HepG2 (cell line): ENCODE data around the gene DPM2. TPM values are rescaled to one million over a fixed set of nuclear protein-coding genes. Genes with fewer than 3 reads are reported as not detected.

Experiments used
- ARNTL ChIP-seq: sonication (generic); formaldehyde crosslinking; IDR thresholded peaks from 2 replicates; pipeline ENCODE4 v1.4.0; 2020; ENCODE audit warnings: mild to moderate bottlenecking, missing genetic modification reagents
- GTF2F1 ChIP-seq: fragments of 150-350 bp; IDR thresholded peaks from 2 replicates; pipeline ENCODE4 v1.6.1; 2014; ENCODE audit warnings: low read length
- JUN ChIP-seq: sonication (generic); formaldehyde crosslinking; IDR thresholded peaks from 2 replicates; pipeline ENCODE4 v1.4.0; 2020; ENCODE audit warnings: mild to moderate bottlenecking, missing genetic modification reagents
- KDM2A ChIP-seq: sonication (generic); formaldehyde crosslinking; IDR thresholded peaks from 2 replicates; pipeline ENCODE4 v1.4.0; 2020; ENCODE audit warnings: low read depth, missing genetic modification reagents, borderline replicate concordance
- KLF6 ChIP-seq: IDR thresholded peaks from 2 replicates; pipeline ENCODE4 v1.8.0; 2016; ENCODE audit warnings: missing biosample characterization, missing genetic modification reagents
- PCBP1 ChIP-seq: fragments of 200-400 bp; formaldehyde crosslinking; IDR thresholded peaks from 2 replicates; pipeline ENCODE4 v1.6.1; 2017; ENCODE audit warnings: mild to moderate bottlenecking, low read depth, low read length, borderline replicate concordance
- POLR2G ChIP-seq: fragments of 200-400 bp; formaldehyde crosslinking; IDR thresholded peaks from 2 replicates; pipeline ENCODE4 v1.6.1; 2018; ENCODE audit warnings: mild to moderate bottlenecking, low read depth, low read length, moderate library complexity
- TBL1XR1 ChIP-seq: fragments of 150-350 bp; IDR thresholded peaks from 2 replicates; pipeline ENCODE4 v1.6.1; 2014; ENCODE audit warnings: borderline replicate concordance, low read length; ENCODE audit not compliant: partially characterized antibody
- TBX3 ChIP-seq: fragments of 450-650 bp; IDR thresholded peaks from 2 replicates; pipeline ENCODE4 v1.6.1; 2017; ENCODE audit warnings: antibody characterized with exemption, mild to moderate bottlenecking, inconsistent platforms, borderline replicate concordance
- ZFP36L2 ChIP-seq: sonication (generic); formaldehyde crosslinking; IDR thresholded peaks from 2 replicates; pipeline ENCODE4 v1.4.0; 2020; ENCODE audit warnings: missing genetic modification reagents
- ZNF33B ChIP-seq: sonication (generic); formaldehyde crosslinking; IDR thresholded peaks from 2 replicates; pipeline ENCODE4 v1.5.1; 2020; ENCODE audit warnings: mild to moderate bottlenecking, missing genetic modification reagents
- ZNF430 ChIP-seq: sonication (generic); formaldehyde crosslinking; IDR thresholded peaks from 2 replicates; pipeline ENCODE4 v1.9.0; 2021; ENCODE audit warnings: mild to moderate bottlenecking, missing genetic modification reagents
- ZNF761 ChIP-seq: sonication (generic); formaldehyde crosslinking; conservative IDR thresholded peaks from 2 replicates; pipeline ENCODE4 v1.4.0; 2020; ENCODE audit warnings: mild to moderate bottlenecking, missing genetic modification reagents
- ZNF891 ChIP-seq: sonication (generic); formaldehyde crosslinking; IDR thresholded peaks from 2 replicates; pipeline ENCODE4 v1.5.0; 2020; ENCODE audit warnings: mild to moderate bottlenecking, missing genetic modification reagents
- polyA plus RNA-seq, 8 experiments: library from polyadenylated mRNA; depleted of rRNA in 3 of 8; stranded (reverse) in 7 of 8; unstranded in 1 of 8; fragments of >200 nt; fragmentation: Illumina TruSeq in 4 of 8; extraction: Trizol in 4 of 8; gene quantifications; 2 replicates each; pipeline versions ENCODE4 v1.2.1 to v1.2.3, GENCODE V29; 2011 to 2016; ENCODE audit warnings: low read depth in 4 of 8, missing spikeins in 1 of 8, mixed read lengths in 1 of 8; ENCODE audit not compliant: insufficient read depth in 1 of 8
- total RNA-seq, 5 experiments: library from RNA; depleted of rRNA; stranded (reverse); fragments of >200 nt; fragmentation: Illumina TruSeq; extraction: Trizol; gene quantifications; 2 replicates each; pipeline ENCODE4 v1.2.3, GENCODE V29; 2016; ENCODE audit warnings: low read depth in 1 of 5
- TF ChIP-seq, protein P1 (sequence below): sonication (generic); formaldehyde crosslinking; IDR thresholded peaks from 2 replicates; pipeline ENCODE4 v1.4.0; 2020; ENCODE audit warnings: missing genetic modification reagents, low read depth, mild to moderate bottlenecking, borderline replicate concordance
- TF ChIP-seq, protein P2 (sequence below): sonication (generic); formaldehyde crosslinking; IDR thresholded peaks from 2 replicates; pipeline ENCODE4 v1.4.0; 2020; ENCODE audit warnings: mild to moderate bottlenecking, missing genetic modification reagents, borderline replicate concordance
- TF ChIP-seq, protein P3 (sequence below): sonication (generic); formaldehyde crosslinking; IDR thresholded peaks from 2 replicates; pipeline ENCODE4 v1.8.1; 2023; ENCODE audit warnings: mild to moderate bottlenecking, inconsistent platforms, moderate library complexity, missing genetic modification reagents, borderline replicate concordance
- TF ChIP-seq, protein P4 (sequence below): IDR thresholded peaks from 2 replicates; pipeline ENCODE4 v1.6.1; 2016; ENCODE audit warnings: low read depth
- TF ChIP-seq, protein P5 (sequence below): sonication (generic); formaldehyde crosslinking; IDR thresholded peaks from 2 replicates; pipeline ENCODE4 v1.8.0; 2022; ENCODE audit warnings: missing genetic modification reagents, mild to moderate bottlenecking, borderline replicate concordance
- TF ChIP-seq, protein P6 (sequence below): sonication (generic); formaldehyde crosslinking; IDR thresholded peaks from 2 replicates; pipeline ENCODE4 v1.8.1; 2023; ENCODE audit warnings: mild to moderate bottlenecking, missing genetic modification reagents, borderline replicate concordance
- TF ChIP-seq, protein P7 (sequence below): sonication (generic); formaldehyde crosslinking; IDR thresholded peaks from 2 replicates; pipeline ENCODE4 v1.5.0; 2020; ENCODE audit warnings: missing genetic modification reagents

Gene DPM2
- total and polyA plus RNA-seq, 2 of the 13 experiments (the other 11 are each of a cell fraction or from before 2014, with no cell fraction given) = 24.8 to 35.3 TPM

DNA sequence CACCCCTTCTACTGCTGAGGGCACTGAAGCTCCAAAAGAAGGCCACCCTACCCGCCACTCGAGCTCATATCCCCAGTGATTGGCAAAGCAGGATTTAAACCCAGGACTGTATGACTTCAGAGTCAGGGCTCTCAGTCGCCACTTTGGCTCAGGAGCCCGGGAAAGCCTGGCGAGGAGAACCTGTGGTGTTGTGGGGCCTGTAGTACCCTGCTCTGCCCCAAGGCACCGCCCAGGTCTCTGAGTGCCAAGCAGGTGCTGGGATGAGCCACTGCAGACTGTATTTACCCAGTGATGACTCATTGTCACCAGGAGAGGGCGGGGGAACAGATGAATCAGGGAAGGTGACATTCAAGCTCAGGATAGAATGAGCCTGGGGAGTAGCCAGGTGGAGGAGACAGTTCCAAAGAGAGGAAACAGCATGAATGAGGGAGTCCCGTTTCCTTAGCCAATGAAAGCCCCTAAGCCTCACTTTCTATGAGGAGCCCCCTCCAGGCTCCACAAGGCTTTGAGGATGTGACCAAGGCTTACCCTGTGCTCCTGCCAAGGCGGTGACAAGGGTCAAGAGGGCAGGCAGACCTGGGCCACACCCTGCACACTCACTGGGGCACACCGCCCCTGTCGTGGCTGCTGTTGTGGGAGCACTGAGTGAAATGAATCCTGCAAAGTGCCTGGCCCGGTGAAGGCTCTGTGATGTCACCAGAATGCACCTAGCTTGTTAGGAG is 17.8 kb upstream of the DPM2 start (continued):
- TF ChIP-seq, protein P1, sequence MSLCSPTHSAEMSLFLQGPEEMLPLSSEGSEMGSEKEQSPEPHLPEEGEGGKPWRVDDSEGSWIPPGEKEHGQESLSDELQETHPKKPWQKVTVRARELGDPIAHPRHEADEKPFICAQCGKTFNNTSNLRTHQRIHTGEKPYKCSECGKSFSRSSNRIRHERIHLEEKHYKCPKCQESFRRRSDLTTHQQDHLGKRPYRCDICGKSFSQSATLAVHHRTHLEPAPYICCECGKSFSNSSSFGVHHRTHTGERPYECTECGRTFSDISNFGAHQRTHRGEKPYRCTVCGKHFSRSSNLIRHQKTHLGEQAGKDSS (CRISPR knock-in tag) = peak; percentile 44; the same call in 1 of the 2 replicates
- TF ChIP-seq ZNF891 (CRISPR knock-in tag) (no peak), TBL1XR1 (no peak), TBX3 (peak; percentile 67; the same call in 1 of the 2 replicates), JUN (CRISPR knock-in tag) (peak; percentile 97), ARNTL (CRISPR knock-in tag) (no peak; the same call in 1 of the 2 replicates), ZNF33B (CRISPR knock-in tag) (0 out of 2 replicates have a peak, but pooled peaks have one; percentile 28), KLF6 (CRISPR knock-in tag) (peak; percentile 35; the same call in 1 of the 2 replicates), POLR2G (no peak), PCBP1 (no peak), ZNF761 (CRISPR knock-in tag) (no peak), ZNF430 (CRISPR knock-in tag) (no peak), KDM2A (peak; percentile 29; the same call in 1 of the 2 replicates), ZFP36L2 (CRISPR knock-in tag) (no peak), GTF2F1 (no peak)
- TF ChIP-seq, protein P2, sequence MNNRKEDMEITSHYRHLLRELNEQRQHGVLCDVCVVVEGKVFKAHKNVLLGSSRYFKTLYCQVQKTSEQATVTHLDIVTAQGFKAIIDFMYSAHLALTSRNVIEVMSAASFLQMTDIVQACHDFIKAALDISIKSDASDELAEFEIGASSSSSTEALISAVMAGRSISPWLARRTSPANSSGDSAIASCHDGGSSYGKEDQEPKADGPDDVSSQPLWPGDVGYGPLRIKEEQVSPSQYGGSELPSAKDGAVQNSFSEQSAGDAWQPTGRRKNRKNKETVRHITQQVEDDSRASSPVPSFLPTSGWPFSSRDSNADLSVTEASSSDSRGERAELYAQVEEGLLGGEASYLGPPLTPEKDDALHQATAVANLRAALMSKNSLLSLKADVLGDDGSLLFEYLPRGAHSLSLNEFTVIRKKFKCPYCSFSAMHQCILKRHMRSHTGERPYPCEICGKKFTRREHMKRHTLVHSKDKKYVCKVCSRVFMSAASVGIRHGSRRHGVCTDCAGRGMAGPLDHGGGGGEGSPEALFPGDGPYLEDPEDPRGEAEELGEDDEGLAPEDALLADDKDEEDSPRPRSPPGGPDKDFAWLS (CRISPR knock-in tag) = no peak
- TF ChIP-seq, protein P3, sequence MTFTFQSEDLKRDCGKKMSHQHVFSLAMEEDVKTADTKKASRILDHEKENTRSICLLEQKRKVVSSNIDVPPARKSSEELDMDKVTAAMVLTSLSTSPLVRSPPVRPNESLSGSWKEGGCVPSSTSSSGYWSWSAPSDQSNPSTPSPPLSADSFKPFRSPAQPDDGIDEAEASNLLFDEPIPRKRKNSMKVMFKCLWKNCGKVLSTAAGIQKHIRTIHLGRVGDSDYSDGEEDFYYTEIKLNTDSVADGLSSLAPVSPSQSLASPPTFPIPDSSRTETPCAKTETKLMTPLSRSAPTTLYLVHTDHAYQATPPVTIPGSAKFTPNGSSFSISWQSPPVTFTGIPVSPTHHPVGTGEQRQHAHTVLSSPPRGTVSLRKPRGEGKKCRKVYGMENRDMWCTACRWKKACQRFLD (CRISPR knock-in tag) = no peak
- TF ChIP-seq, protein P4, sequence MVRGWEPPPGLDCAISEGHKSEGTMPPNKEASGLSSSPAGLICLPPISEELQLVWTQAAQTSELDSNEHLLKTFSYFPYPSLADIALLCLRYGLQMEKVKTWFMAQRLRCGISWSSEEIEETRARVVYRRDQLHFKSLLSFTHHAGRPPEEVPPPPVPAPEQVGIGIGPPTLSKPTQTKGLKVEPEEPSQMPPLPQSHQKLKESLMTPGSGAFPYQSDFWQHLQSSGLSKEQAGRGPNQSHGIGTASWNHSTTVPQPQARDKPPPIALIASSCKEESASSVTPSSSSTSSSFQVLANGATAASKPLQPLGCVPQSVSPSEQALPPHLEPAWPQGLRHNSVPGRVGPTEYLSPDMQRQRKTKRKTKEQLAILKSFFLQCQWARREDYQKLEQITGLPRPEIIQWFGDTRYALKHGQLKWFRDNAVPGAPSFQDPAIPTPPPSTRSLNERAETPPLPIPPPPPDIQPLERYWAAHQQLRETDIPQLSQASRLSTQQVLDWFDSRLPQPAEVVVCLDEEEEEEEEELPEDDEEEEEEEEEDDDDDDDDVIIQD (CRISPR knock-in tag) = no peak
- TF ChIP-seq, protein P5, sequence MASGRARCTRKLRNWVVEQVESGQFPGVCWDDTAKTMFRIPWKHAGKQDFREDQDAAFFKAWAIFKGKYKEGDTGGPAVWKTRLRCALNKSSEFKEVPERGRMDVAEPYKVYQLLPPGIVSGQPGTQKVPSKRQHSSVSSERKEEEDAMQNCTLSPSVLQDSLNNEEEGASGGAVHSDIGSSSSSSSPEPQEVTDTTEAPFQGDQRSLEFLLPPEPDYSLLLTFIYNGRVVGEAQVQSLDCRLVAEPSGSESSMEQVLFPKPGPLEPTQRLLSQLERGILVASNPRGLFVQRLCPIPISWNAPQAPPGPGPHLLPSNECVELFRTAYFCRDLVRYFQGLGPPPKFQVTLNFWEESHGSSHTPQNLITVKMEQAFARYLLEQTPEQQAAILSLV (CRISPR knock-in tag) = 0 out of 2 replicates have a peak, but pooled peaks have one; percentile 38
- TF ChIP-seq, protein P6, sequence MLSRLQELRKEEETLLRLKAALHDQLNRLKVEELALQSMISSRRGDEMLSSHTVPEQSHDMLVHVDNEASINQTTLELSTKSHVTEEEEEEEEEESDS (CRISPR knock-in tag) = no peak
- TF ChIP-seq, protein P7, sequence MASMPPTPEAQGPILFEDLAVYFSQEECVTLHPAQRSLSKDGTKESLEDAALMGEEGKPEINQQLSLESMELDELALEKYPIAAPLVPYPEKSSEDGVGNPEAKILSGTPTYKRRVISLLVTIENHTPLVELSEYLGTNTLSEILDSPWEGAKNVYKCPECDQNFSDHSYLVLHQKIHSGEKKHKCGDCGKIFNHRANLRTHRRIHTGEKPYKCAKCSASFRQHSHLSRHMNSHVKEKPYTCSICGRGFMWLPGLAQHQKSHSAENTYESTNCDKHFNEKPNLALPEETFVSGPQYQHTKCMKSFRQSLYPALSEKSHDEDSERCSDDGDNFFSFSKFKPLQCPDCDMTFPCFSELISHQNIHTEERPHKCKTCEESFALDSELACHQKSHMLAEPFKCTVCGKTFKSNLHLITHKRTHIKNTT (CRISPR knock-in tag) = no peak
